Fibroblast of villous mesenchyme (primary cell): Measurements from ENCODE around the gene HDAC9. TPM values are rescaled to one million over a fixed set of nuclear protein-coding genes. Genes with fewer than 3 reads are reported as not detected.

Experiments used
- DNase-seq: peaks from one replicate; pipeline ENCODE4 v3.0.0-alpha.2; 2010; ENCODE audit warnings: low read depth
- H3K4me3 ChIP-seq: 2 replicates; pipeline ENCODE4 v1.5.1; 2011; ENCODE audit warnings: low read depth, mild to moderate bottlenecking, low read length
- total RNA-seq: library from RNA; depleted of rRNA; stranded (reverse); fragments of >200 nt; gene quantifications from 2 replicates; pipeline ENCODE4 v1.2.3, GENCODE V29; 2012
- TF ChIP-seq, protein P1 (sequence below): IDR thresholded peaks from 2 replicates; pipeline ENCODE4 v1.5.1; 2012; ENCODE audit warnings: low read depth, mild to moderate bottlenecking, low read length; ENCODE audit not compliant: insufficient read depth

HDAC9 gene
- total RNA-seq, 1 donor: 16.8 TPM

DNA sequence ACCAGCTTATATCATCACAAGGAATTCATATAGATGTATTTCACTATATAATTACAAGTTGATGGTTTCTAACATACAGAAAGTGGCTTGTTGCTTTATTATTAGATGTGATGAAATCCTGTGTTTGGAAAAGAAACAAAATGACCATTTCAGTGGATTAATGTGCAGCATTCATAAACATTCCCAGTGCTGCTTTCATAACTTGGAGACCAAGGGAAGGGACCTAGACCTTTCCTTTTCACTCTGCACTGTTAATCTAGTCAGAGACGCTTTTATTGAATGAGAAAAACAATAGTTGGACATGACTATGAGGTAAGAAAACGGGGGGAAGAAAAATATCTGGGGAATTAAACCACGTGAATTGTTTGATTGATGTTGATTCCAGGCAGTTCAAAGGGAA is 160.0 kb downstream of the HDAC9 start:
- peak; percentile 87 for DNase-seq
- H3K4me3 ChIP-seq: no peak overlapping the region
- TF ChIP-seq, protein P1, sequence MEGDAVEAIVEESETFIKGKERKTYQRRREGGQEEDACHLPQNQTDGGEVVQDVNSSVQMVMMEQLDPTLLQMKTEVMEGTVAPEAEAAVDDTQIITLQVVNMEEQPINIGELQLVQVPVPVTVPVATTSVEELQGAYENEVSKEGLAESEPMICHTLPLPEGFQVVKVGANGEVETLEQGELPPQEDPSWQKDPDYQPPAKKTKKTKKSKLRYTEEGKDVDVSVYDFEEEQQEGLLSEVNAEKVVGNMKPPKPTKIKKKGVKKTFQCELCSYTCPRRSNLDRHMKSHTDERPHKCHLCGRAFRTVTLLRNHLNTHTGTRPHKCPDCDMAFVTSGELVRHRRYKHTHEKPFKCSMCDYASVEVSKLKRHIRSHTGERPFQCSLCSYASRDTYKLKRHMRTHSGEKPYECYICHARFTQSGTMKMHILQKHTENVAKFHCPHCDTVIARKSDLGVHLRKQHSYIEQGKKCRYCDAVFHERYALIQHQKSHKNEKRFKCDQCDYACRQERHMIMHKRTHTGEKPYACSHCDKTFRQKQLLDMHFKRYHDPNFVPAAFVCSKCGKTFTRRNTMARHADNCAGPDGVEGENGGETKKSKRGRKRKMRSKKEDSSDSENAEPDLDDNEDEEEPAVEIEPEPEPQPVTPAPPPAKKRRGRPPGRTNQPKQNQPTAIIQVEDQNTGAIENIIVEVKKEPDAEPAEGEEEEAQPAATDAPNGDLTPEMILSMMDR: no peak

DNA sequence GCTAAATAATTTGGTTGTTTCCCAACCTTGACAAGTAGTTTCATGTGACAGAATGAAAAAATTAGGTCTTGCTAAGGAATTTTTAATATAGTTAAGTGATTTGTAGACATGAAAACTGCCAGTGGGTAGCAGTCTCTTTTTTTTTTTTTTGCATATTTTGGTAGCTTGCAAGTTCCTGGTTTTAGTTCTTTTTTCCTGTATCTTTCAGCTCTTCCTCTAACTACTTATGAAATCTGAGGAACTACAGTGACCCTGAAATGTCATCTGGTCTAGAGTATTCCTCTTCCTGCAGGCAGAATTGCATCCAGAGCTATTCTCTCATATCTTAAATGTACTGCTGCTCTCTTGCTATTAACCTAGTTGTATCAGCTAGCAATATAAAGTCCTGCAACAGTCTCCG is 160.4 kb downstream of the HDAC9 start:
- no peak for DNase-seq
- TF ChIP-seq, protein P1: no peak
- H3K4me3 ChIP-seq: no peak overlapping the region

DNA sequence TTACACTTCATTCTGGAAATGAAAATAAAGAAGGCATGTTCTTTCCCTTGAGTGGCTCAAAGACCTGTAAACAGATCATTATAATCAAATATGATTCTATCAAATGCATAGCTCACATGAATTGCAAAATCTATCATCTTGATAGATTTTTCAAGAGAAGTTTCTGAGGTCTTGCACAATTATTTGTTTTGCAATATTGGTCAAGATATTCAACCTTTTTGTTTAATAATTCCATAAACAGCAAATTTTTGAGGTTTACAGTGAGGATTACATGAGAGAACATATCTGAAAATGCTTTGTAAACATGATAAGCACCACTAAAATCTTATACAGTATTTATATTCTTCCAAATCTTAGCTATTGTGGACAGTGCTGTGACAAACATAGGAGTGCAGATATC is 160.8 kb downstream of the HDAC9 start:
- peak; percentile 79 for DNase-seq
- TF ChIP-seq, protein P1: no peak
- H3K4me3 ChIP-seq: no peak overlapping the region

DNA sequence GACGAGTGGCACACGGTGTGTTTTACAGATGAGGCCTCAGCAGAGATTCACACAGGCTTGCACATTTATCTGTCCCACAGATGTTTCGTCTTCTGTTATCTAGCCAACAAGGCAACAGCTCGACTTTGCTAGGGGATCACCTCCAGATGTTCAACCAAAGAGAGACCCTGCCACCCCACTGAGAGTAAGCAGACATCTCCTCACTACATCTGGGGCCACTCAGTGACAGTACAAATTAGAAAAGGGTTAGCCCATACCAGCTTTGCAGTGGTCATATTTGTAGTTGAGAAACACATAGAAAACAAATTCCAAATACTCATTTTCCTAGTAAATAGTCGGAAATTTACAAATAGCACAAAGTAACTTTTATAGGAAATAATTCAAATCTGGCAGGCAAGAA is 164.2 kb downstream of the HDAC9 start:
- H3K4me3 ChIP-seq: no peak overlapping the region
- DNase-seq: peak; percentile 71
- TF ChIP-seq, protein P1: no peak

DNA sequence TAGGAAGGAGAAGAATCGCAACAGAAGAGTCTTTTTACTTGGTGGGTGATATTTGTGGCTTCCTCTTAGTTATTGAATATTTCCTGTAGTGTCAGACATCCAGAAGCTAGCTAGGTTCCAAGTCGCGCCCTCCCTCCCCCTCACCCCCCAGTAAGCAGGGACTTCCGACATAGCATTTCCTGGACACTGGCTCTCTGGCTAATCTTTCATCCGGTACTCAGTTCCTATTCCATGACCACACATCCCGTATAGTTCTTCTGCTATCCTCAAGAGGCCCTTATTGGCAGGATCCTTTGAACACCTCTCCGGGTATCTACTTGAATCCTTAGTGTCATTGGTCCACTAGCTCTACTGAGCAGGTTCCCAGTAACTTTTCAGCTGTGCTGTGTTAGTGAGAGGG is 167.8 kb downstream of the HDAC9 start:
- no peak overlapping the region for H3K4me3 ChIP-seq
- TF ChIP-seq, protein P1: no peak
- DNase-seq: no peak

DNA sequence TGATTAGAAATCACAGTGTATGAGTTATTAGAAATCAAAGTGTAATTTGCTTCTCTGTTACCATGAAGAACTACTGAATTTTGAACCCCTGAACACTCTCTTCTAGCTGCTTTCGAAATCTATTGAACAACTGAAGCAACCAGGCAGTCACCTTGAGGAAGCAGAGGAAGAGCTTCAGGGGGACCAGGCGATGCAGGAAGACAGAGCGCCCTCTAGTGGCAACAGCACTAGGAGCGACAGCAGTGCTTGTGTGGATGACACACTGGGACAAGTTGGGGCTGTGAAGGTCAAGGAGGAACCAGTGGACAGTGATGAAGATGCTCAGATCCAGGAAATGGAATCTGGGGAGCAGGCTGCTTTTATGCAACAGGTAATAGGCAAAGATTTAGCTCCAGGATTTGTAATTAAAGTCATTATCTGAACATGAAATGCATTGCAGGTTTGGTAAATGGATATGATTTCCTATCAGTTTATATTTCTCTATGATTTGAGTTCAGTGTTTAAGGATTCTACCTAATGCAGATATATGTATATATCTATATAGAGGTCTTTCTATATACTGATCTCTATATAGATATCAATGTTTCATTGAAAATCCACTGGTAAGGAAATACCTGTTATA is 170.7 kb downstream of the HDAC9 start:
- H3K4me3 ChIP-seq: no peak overlapping the region
- peak; percentile 88 for DNase-seq
- TF ChIP-seq, protein P1: peak; percentile 99

DNA sequence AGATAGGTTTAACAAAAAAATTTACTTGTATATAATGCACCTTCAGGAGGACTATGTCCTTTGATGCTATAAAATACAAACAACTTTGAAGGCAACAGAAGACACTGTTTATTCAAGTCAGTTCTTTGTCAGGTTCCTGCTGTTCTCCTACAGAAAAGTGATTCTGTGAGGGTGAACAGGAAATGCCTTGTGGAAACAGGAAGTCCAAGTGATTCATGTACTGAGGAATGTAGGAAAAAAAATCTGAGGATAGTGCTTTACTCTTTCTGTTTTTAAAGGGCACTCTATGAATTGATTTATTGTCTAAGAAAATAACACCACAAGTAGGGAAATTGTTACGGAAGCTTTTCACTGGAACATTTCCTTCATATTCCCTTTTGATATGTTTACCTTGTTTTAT is 171.9 kb downstream of the HDAC9 start:
- TF ChIP-seq, protein P1: no peak
- peak; percentile 63 for DNase-seq
- no peak overlapping the region for H3K4me3 ChIP-seq
